ENCODE results near the gene SQOR.
"Not testable (repeated sequence)": the region's sequence is repeated elsewhere in the genome, so short reads cannot be mapped to it uniquely, and the experiment has no call there.

SQOR gene

DNA sequence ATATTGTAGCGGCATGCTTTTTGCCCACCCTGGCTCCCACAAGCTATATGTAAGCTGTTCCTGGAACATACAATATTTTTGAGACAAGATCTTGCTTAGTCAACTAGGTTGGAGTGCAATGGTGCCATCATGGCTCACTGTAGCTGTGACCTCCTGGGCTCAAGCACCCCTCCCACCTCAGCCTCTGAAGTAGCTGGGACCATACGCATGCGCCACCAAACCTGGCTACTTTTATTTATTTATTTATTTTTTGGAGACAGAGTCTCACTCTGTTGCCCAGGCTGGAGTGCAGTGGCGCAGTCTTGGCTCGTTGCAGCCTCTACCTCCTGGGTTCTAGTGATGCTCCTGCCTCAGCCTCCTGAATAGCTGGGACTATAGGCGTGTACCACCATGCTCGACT, 6.7 kb upstream of the SQOR start:
- no peak overlapping the region for H3K4me3 ChIP-seq
- no peak overlapping the region for H3K27ac ChIP-seq

DNA sequence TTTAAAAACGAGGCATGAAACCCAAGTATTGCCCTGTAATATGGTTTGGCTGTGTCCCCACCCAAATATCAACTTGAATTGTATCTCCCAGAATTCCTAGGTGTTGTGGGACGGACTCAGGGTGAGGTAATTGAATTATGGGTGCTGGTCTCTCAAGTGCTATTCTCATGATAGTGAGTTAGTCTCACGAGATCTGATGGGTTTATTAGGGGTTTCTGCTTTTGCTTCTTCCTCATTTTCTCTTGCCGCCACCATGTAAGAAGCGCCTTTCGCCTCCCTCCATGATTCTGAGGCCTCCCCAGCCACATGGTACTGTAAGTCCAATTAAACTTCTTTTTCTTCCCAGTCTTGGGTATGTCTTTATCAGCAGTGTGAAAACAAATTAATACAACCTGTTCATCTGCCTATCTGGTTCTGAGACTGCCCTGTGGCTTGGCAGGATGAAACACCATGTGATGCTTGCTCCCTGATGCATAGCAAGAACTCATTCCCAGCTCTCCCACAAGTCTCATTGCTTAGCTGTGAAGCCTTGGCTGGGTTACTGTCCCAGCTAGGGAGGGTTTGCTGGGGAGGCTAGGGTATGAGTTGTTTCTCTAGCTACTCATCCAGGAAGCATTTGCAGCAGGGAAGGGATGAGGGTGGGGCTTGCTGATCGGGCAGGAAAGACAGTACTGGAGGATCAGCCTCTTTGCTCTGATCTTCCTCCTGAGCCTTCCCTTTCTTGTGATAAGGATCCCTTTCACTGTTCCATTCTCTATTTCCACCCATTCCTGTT, 3.7 kb upstream of the SQOR start:
- peak overlapping the region in 19 of 21 experiments; percentile 10 to 85 (median 69) for H3K27ac ChIP-seq
- peak overlapping the region in 3 of 7 experiments; percentile 7 to 20 (median 14) for H3K4me3 ChIP-seq

DNA sequence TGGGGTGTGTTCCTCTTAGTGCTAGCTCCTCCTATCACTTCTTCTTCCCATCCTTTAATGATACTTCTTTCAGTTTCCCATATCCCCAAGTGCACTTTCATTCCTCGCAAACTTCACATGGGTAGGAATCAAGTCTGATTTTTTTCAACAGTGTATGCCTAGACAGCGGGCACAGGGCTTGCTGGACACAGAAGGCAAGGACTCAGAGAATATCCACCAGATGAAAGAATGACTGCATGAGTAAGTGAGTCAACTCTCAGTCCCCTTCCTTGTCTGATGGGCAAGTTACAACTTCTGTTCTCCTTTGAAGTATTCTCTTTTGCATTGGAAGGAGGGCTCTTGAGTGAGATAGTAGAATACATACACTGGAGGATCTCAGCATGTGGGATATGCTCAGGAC, 3.1 kb upstream of the SQOR start:
- peak overlapping the region in 3 of 7 experiments; percentile 7 to 20 (median 14) for H3K4me3 ChIP-seq
- peak overlapping the region in 19 of 21 experiments; percentile 10 to 85 (median 69) for H3K27ac ChIP-seq

DNA sequence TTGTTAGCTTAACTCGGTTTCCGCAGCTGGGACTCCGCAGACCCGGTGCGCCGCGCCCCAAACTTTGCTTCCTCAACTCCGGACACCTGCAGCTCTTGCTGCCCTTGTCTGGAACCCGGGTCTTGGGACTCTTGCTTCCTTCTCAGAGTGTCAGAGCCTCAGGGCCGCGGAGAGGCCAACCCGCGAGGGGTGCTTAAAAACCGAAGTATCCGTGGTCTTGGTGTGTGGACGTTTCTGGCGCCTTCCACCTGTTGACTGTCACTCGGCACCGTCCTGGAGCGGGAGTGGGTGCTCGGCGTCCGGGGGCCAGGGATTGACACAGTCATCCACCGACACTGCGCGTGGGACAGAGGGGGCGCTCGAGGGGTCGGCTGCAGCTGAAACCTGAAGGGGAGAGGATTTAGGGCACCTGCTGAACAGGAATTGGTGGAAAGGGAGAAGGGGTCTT, 386 bp downstream of the SQOR start:
- Histone ChIP-seq H3K27ac (peak overlapping the region; percentile 46 to 99 (median 90)), H3K4me3 (peak overlapping the region; percentile 63 to 89 (median 75))

DNA sequence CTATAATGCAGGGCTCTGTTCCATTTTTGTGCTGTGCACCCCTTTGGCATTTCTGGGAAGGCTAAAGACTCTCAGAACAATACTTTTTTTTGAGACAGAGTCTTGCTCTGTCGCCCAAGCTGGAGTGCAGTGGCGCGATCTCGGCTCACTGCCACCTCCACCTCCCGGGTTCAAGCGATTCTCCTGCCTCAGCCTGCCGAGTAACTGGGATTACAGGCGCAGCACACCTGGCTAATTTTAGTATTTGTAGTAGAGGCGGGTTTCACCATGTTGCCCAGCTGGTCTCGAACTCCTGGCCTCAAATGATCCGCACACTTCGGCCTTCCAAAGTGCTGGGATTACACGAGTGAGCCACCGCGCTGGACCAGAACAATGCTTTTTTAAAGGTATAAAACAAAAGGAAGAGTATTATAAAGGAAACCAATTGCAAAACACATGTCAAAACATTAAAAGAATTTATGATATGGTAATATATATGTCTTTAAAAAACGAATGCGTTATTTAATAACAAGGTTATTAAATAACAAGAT, 999 bp downstream of the SQOR start:
- Histone ChIP-seq H3K4me3 (peak overlapping the region; percentile 63 to 89 (median 75)), H3K27ac (peak overlapping the region in 20 of 21 experiments; percentile 84 to 99 (median 90))

DNA sequence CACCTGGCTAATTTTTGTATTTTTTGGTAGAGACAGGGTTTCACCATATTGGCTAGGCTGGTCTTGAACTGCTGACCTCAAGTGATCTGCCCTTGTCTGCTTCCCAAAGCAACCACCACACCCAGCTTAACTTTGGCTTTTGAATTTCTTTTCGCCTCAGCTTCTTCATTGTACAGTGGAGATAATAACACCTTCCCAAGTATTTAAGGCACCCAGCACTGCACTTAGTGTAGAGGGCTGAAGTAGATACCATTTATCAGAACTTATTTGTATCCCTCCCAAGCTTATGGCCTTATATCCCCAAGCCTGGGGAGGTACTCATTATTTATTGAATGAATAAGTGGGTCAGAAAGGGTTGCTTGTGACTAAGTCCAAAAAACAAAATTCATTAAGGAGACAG, 2.3 kb downstream of the SQOR start:
- H3K4me3 ChIP-seq: peak overlapping the region in 3 of 7 experiments; percentile 3 to 5 (median 3)
- H3K27ac ChIP-seq: peak overlapping the region in 20 of 21 experiments; percentile 58 to 93 (median 80)

DNA sequence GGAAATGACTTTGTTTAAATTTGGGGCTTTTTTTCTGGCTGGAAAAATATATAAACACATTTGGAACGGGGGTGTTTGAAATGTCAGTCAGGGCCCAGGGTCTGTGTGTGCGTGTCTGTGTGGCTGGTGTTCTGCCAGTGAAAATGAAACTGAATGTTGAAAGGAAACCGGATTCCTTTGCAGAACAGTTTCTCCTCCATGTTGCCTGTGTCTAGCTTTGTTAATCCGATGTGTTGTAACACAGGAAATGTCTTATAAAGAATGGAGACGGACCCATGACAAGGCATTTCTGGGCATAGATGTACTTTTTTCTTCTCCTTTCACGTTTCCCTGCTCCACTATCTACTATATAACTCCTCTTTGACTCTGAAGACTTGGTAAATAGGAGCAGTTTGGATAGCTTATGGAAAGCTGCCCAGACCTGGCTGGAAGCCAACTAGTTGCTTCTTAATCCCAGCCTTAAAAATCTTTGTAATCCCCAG, 2.8 kb downstream of the SQOR start:
- peak overlapping the region in 20 of 21 experiments; percentile 58 to 93 (median 80) for H3K27ac ChIP-seq
- peak overlapping the region in 4 of 7 experiments; percentile 0 to 5 (median 3) for H3K4me3 ChIP-seq

DNA sequence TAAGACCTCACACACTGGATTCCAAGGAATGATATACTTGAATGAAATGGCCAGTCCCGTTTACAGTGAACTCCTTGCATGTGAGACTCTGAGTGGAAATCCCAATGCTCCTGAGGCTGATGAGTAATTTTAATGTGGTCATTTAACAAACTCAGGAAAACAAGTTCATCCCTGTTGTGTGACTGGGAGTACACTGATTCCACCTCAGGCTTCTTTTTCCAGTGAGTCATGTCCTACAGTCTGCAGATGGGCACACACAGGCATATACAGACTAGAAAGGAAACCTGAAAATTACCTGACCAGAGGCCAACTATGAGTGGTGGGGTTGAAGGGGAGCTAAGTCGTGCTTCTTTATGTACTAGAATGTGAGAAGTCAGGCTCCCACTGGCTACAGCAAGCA, 5.8 kb downstream of the SQOR start:
- peak overlapping the region in 18 of 21 experiments; percentile 41 to 93 (median 64) for H3K27ac ChIP-seq

DNA sequence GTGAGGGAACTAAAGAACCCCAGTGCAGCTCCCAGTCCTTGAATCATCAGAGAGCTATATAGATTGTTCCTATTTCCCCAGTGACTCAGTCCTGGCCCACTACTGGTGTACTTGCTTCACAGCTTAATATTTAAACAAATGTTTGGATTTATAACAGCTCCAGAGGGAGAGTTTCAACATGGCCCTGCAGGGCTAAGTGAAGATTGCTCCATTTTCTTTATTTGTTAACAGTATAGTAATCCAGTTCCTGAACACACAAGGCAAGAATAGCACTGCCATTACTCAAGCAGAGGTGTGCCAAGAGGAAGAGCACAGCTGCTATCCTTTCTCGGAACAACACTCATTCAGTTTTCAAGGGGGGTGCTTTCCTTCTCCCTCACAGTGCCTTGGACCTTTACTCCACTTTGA, 6.5 kb downstream of the SQOR start:
- Histone ChIP-seq H3K27ac (peak overlapping the region in 19 of 21 experiments; percentile 21 to 93 (median 63)), H3K4me3 (no peak overlapping the region)

More for the DNA sequence above, 5.8 kb downstream of the SQOR start:
- no peak overlapping the region for H3K4me3 ChIP-seq

DNA sequence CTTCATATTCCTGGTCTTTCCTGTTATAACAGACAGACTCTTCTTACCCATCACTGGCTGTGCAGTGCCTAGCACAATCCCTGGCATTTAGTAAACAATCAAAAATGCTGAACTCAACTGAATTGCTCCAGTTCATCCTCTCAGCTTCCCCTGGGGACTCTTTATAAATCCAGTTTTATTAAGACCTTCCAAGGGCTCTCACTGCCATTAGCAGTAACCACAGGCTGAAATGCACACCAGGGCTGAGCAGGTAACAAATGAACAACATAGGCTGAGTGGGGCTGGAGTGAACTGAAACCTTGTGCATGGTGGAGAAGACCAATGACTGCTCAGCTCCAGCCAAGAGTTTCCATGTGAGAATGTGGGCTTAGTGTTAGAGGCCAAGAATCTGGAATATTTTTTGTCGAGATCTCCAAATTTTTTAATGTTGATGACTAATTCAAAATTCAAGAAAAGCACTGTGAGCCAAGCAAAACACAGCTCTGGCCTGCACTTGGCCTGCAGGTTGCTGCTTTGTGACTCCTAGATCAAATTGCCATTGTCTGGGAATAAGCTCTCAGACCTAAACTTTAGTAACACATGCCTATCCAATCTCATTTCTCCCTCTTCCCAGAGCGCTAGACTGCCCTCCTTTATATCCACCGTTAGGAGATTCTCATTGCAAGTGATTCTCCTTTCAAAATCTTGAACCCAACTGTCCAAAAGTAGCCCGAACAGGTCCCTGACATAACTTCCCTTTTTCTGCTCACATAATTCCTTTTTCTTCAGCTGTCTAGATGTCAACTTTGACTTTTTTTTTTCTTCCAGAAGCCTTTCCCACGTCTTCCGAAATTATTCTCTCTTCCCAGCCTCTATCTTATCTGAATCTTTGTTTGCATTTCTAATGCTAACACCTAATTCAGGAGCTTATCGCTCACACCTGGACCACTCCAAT, 7.4 kb downstream of the SQOR start:
- peak overlapping the region in 18 of 21 experiments; percentile 21 to 93 (median 66) for H3K27ac ChIP-seq
- no peak overlapping the region for H3K4me3 ChIP-seq

DNA sequence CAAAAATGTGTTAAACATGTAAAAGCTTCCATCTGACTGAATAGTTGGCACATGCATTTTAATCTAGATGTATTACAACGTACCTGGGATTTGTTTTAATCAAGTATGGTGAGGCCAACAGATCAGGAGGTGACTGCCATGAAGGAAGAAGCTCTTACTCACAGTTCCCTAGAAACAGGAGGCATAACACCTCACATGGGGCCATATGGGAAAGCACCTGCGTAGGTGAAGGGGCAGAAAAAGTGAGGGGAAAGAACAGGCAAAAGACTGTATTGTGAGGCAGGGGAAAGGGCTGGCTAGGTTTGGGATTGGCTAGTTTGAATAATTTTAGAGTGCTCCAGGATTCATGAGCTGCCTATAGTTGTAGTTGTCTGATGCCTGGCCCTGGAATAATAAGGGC, 9.6 kb downstream of the SQOR start:
- peak overlapping the region in 9 of 21 experiments; percentile 9 to 76 (median 62) for H3K27ac ChIP-seq
- no peak overlapping the region for H3K4me3 ChIP-seq

DNA sequence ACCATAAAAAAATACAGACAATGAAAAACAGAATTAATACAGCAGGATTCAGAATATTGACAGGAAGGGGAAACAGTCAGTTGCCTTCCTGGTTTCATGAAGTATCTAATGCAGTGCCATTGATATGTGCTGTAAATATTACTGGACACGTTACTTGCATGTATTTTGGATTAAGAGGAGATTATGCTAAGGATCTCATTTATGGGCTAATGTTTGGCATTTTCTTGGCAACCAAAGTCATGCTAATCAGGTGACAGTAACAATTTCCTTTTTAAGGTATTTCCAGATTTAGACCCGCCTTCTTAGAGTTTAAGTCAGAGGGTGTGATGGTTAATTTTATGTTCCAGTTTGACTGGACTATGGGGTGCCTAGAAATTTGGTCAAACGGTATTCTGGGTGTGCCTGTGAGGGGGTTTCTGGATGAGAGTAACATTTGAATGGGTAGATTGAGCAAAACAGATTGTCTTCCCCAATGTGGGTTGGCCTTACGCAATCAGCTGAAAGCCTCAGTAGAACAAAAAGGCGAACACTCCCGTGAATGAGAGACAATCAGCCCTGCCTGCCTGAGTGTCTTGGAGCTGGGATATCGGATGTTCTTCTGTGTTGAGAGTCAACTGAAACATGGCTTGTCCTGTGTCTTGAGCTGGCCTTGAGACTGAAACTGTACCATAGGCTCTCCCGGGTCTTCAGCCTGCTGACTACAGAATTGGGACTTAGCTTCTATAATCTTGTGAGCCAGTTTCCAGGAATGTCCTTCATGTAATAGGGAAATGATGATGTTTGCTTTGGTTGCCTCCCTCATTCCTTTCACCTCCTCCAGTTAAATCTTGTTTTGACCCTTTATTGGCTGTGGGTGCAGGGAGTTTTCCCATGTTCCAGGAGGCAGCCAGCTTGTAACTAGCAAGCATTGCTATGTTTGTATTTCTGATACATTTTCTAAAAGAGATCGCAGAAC, 10.5 kb downstream of the SQOR start:
- Histone ChIP-seq H3K4me3 (no peak overlapping the region), H3K27ac (peak overlapping the region in 15 of 21 experiments; percentile 7 to 76 (median 52))

DNA sequence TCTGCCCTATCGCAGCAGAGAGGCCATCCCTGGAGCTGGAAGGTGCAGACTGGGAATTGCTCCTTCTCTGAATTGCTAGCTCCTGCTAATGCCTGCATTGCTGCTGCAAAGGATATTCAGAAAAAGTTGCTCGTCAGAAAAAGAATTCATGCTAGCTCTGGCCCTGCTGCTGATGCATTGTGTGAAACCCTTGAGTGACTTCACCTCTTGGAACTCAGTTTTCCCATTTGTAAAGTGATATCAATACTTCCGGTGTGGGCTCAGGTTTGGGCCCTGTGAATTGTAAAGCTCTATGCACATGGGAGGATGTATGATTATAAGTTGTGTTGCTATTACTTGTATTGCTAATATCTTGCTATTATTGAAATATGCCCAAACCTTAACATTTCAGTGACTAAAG, 11.4 kb downstream of the SQOR start:
- peak overlapping the region in 9 of 21 experiments; percentile 7 to 76 (median 47) for H3K27ac ChIP-seq
- H3K4me3 ChIP-seq: no peak overlapping the region

DNA sequence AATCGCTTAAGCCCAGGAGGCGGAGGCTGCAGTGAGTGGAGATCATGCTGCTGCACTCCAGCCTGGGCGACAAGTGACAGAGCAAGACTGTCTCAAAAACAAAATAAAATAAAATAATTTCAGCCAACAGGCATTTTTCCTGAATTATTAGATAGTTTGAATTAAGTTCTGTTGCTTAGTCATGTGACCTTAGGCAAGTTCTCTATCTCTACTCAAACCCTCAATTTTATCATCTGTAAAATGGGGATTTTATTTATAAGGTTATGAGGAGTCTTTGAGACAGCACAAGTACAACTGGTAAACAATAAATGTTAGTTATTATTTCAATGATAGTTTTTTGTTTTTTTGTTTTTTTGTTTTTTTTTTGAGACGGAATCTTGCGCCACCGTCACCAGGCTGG, 13.0 kb downstream of the SQOR start:
- Histone ChIP-seq H3K4me3 (no peak overlapping the region), H3K27ac (peak overlapping the region in 1 of 21 experiments; percentile 50)

DNA sequence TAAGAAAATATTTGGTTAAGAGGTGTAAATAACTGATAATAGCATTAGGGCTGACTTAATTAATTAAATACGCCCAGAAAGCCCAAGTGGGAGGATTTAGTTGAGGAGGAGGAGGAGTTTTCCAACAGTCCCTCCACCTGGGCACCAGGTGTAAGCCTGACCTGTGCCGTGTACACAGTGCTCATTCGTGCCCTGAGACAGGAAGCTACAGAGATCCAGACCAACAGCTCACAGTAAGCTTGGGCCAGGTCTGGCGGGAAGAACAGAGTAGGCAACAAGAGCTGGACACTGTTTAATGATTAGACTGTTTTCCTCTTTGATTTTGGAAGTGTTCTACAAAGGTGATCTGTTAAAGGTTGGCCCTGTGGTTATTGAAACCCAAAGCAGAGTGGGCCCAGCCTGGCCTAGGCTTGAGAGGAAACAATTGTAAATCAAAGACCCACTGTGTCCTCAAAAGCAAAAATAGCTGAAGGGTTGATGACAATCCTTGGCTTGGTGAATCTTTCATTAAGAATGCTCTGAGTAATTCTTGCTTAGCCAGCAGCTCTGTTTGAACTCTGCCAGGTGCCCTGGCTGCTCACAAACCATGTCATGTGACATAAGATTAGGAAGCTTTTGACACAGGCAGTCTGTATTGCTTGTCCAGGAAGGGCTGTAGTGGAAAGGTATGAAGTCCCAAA, 13.8 kb downstream of the SQOR start:
- Histone ChIP-seq H3K4me3 (no peak overlapping the region), H3K27ac (peak overlapping the region in 10 of 21 experiments; percentile 0 to 57 (median 39))

DNA sequence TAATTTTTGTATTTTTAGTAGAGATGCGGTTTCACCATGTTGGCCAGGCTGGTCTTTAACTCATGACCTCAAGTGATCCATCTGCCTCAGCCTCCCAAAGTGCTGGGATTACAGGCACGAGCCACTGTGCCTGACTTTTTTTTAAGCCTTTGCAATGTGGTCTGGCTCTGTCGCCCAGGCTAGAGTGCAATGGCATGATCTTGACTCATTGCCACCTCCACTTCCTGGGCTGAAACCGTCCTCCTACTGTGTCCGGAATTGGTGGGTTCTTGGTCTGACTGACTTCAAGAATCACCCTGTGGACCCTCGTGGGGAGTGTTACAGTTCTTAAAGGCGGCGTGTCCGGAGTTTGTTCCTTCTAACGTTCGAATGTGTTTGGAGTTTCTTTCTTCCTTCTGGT, 15.2 kb downstream of the SQOR start:
- peak overlapping the region in 5 of 21 experiments; percentile 11 to 48 (median 26) for H3K27ac ChIP-seq
- not testable (repeated sequence) for H3K4me3 ChIP-seq

DNA sequence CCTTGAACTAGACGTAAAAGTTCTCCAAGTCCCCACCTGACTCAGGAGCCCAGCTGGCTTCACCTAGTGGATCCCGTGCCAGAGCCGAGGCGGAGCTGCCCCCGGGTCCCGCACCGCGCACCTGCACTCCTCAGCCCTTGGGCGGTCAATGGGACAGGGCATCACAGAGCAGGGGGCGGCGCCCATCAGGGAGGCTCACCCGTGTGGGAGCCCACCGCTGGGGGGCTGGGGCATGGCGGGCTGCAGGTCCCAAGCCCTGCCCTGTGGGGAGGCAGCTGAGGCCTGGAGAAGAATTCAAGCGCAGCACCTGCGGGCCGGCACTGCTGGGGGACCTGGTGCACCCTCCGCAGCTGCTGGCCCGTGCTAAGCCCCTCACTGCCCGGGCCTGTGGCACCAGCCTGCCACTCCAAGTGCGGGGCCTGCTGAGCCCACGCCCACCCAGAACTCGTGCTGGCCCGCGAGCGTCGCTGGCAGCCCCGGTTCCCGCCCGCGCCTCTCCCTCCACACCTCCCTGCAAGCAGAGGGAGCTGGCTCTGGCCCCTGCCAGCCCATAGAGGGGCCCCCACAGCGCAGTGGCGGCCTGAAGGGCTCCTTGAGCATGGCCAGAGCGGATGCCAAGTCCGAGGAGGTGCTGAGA, 16.2 kb downstream of the SQOR start:
- Histone ChIP-seq H3K4me3 (no peak overlapping the region), H3K27ac (no peak overlapping the region)

All from skin epidermis (tissue), 12 donors.